ENCODE data around the gene RAG2. TPM values are rescaled to one million over a fixed set of nuclear protein-coding genes. Genes with fewer than 3 reads are reported as not detected.

The RAG2 gene
- total and polyA plus RNA-seq, 2 donors (not counting 1 experiment from before 2014, with no cell fraction given) = not detected

DNA sequence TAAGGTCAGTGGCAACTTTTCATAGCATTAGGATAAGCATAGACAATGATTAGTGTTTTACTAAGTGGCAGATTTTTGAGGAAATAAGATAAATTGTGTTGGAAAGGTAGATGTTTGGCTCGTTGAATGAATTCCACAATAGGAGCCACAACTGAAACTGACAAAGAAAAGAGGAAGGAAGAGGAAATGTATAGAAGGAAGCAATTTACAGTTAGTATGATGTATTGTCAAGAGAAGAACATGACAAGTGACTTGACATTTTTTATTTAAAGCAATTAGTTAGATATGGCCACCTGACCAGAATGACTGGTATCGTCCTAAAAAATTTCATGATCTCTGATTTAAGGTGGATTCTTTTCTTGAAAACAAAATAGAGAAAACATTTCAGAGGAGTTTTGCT is 3.1 kb upstream of the RAG2 start:
- no peak overlapping the region for H3K4me3 Mint-ChIP-seq
- no peak overlapping the region for H3K27ac ChIP-seq (ENCODE audit: low read length in 2 of 2)
- no peak overlapping the region for H3K27ac Mint-ChIP-seq
- TF ChIP-seq CTCF (IDR thresholded peaks at IDR 0.05) (no peak), EZH2 (IDR thresholded peaks at IDR 0.05; ENCODE audit: borderline replicate concordance, insufficient read depth, low read depth, low read length, poor library complexity, severe bottlenecking) (no peak)
- ChIA-PET CTCF (interaction anchor here (0.8 kb wide), 1 partner anchor 90 kb away, joined by 3 read pairs; no protein-coding TSS in a partner anchor), POLR2A (no interaction called here)
- H2AFZ ChIP-seq (ENCODE audit: insufficient read depth, low read depth, low read length, poor library complexity, severe bottlenecking) = no peak overlapping the region
- no peaks in the 10 kb centered on the region for H3K79me2 ChIP-seq (ENCODE audit: control insufficient read depth, insufficient read depth, low read length)
- no peak for ATAC-seq (ENCODE audit: low read depth)
- H3K9ac ChIP-seq (ENCODE audit: low read length) = no peak overlapping the region
- no peaks in the 10 kb centered on the region for H3K36me3 ChIP-seq (replicated peaks in 1 of 2; ENCODE audit: control extremely low read depth in 1 of 2, control insufficient read depth in 1 of 2, extremely low read depth in 1 of 2, insufficient read depth in 2 of 2, low read length in 1 of 2)
- no peaks in the 10 kb centered on the region for H3K9me3 ChIP-seq (ENCODE audit: control extremely low read depth in 1 of 3, control insufficient read depth in 2 of 3, insufficient read depth in 1 of 3, low read length in 2 of 3)
- no peaks in the 10 kb centered on the region for H3K4me1 ChIP-seq (ENCODE audit: control insufficient read depth in 2 of 2, insufficient read depth in 2 of 2, low read length in 2 of 2)
- peaks cover 3% of the 10 kb centered on the region for H3K4me1 Mint-ChIP-seq
- H3K27me3 Mint-ChIP-seq = peaks cover 62% of the 10 kb centered on the region
- WGBS (ENCODE audit: insufficient coverage) = 0% methylated on average over 1 of the region's 2 CpGs
- H3K4me2 ChIP-seq (replicated peaks; ENCODE audit: low read depth, low read length, poor library complexity, severe bottlenecking) = no peak overlapping the region
- H4K20me1 ChIP-seq (ENCODE audit: control insufficient read depth, insufficient read depth, low read length, poor library complexity, severe bottlenecking) = no peaks in the 10 kb centered on the region
- peaks cover 0 to 39% (median 7%) of the 10 kb centered on the region in 4 experiments for H3K27me3 ChIP-seq (replicated peaks in 1 of 4; ENCODE audit: control extremely low read depth in 1 of 4, control insufficient read depth in 3 of 4, insufficient read depth in 4 of 4, low read length in 3 of 4)
- no peak overlapping the region for H3K4me3 ChIP-seq (ENCODE audit: control extremely low read depth in 1 of 5, extremely low read depth in 1 of 5, insufficient read depth in 1 of 5, low read depth in 2 of 5, low read length in 4 of 5)
- no peak for DNase-seq
- no peaks in the 10 kb centered on the region for H3K9me3 Mint-ChIP-seq (ENCODE audit: insufficient read depth)
- intact Hi-C loops (cut with micrococcal nuclease) = no loop called here

DNA sequence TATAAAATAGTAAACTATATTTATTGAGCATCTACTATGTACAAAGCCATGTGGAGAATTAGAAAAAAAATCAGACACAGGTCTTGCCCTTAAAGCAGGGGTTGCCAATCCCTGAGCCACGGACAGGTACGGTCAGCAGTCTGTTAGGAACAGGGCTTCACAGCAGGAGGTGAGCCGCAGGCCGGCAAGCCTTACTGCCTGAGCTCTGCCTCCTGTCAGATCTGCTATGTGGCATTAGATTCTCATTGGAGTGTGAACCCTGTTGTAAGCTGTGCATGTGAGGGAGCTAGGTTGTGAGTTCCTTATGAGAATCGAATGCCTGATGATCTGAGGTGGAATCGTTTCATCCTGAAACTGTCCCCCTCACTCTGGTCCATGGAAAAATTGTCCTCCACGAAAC is 2.1 kb upstream of the RAG2 start:
- ChIA-PET POLR2A (no interaction called here), CTCF (interaction anchor here (0.8 kb wide), 1 partner anchor 91 kb away, joined by 3 read pairs; no protein-coding TSS in a partner anchor)
- peaks cover 3% of the 10 kb centered on the region for H3K4me1 Mint-ChIP-seq
- TF ChIP-seq CTCF (IDR thresholded peaks at IDR 0.05) (no peak), EZH2 (IDR thresholded peaks at IDR 0.05; ENCODE audit: borderline replicate concordance, insufficient read depth, low read depth, low read length, poor library complexity, severe bottlenecking) (no peak)
- 98% methylated on average over 4 of the region's 7 CpGs for WGBS (ENCODE audit: insufficient coverage)
- peaks cover 67% of the 10 kb centered on the region for H3K27me3 Mint-ChIP-seq
- Histone ChIP-seq H2AFZ (ENCODE audit: insufficient read depth, low read depth, low read length, poor library complexity, severe bottlenecking) (no peak overlapping the region), H3K27me3 (replicated peaks in 1 of 4; ENCODE audit: control extremely low read depth in 1 of 4, control insufficient read depth in 3 of 4, insufficient read depth in 4 of 4, low read length in 3 of 4) (peaks cover 0 to 44% (median 9%) of the 10 kb centered on the region in 4 experiments), H3K27ac (ENCODE audit: low read length in 2 of 2) (no peak overlapping the region), H3K79me2 (ENCODE audit: control insufficient read depth, insufficient read depth, low read length) (no peaks in the 10 kb centered on the region), H3K4me1 (ENCODE audit: control insufficient read depth in 2 of 2, insufficient read depth in 2 of 2, low read length in 2 of 2) (peaks cover 0 to 4% of the 10 kb centered on the region in 2 donors), H3K4me3 (ENCODE audit: control extremely low read depth in 1 of 5, extremely low read depth in 1 of 5, insufficient read depth in 1 of 5, low read depth in 2 of 5, low read length in 4 of 5) (no peak overlapping the region), H3K9me3 (ENCODE audit: control extremely low read depth in 1 of 3, control insufficient read depth in 2 of 3, insufficient read depth in 1 of 3, low read length in 2 of 3) (no peaks in the 10 kb centered on the region), H3K36me3 (replicated peaks in 1 of 2; ENCODE audit: control extremely low read depth in 1 of 2, control insufficient read depth in 1 of 2, extremely low read depth in 1 of 2, insufficient read depth in 2 of 2, low read length in 1 of 2) (no peaks in the 10 kb centered on the region), H3K9ac (ENCODE audit: low read length) (no peak overlapping the region), H3K4me2 (replicated peaks; ENCODE audit: low read depth, low read length, poor library complexity, severe bottlenecking) (no peak overlapping the region), H4K20me1 (ENCODE audit: control insufficient read depth, insufficient read depth, low read length, poor library complexity, severe bottlenecking) (no peaks in the 10 kb centered on the region)
- ATAC-seq (ENCODE audit: low read depth) (no peak), DNase-seq (no peak)
- no peak overlapping the region for H3K4me3 Mint-ChIP-seq
- intact Hi-C loops (cut with micrococcal nuclease) = no loop called here
- H3K9me3 Mint-ChIP-seq (ENCODE audit: insufficient read depth) = no peaks in the 10 kb centered on the region
- no peak overlapping the region for H3K27ac Mint-ChIP-seq

All from B cell (primary cell).